ENCODE measurements around the gene ARHGAP5. TPM values are rescaled to one million over a fixed set of nuclear protein-coding genes. Genes with fewer than 3 reads are reported as not detected.

The ARHGAP5 gene
- total and polyA plus RNA-seq, 2 experiments from 2014 or later: 22.1 to 72.6 TPM

- Histone ChIP-seq H2AFZ (no peak overlapping the region), H3K4me1 (ENCODE audit: insufficient read depth) (peaks cover 20% of the 10 kb centered on the region), H3K27ac (ENCODE audit: low read depth) (no peak overlapping the region), H3K4me2 (no peak overlapping the region), H4K20me1 (replicated peaks; ENCODE audit: insufficient read depth) (no peaks in the 10 kb centered on the region; the same call in 1 of the 2 replicates), H3K79me2 (replicated peaks; ENCODE audit: insufficient read depth) (peaks cover 63% of the 10 kb centered on the region), H3K9me2 (ENCODE audit: insufficient read depth) (no peaks in the 10 kb centered on the region), H3K36me3 (ENCODE audit: insufficient read depth) (no peaks in the 10 kb centered on the region; the same call in 1 of the 2 replicates), H3F3A (replicated peaks; ENCODE audit: low read depth) (no peaks in the 10 kb centered on the region), H3K27me3 (ENCODE audit: insufficient read depth) (no peaks in the 10 kb centered on the region), H3K4me3 (no peak overlapping the region)
- H3K36me3 Mint-ChIP-seq (ENCODE audit: low read depth): peaks cover 37% of the 10 kb centered on the region; the same call in 2 of the 3 replicates
- ATAC-seq (no peak), DNase-seq (ENCODE audit: low spot score) (no peak)
- TF ChIP-seq POLR2AphosphoS5 (IDR thresholded peaks at IDR 0.05; ENCODE audit: low read depth): no peak
- no peak for TF ChIP-seq ZNF331 (CRISPR knock-in tag; IDR thresholded peaks at IDR 0.05; ENCODE audit: low read depth)
- no peak for TF ChIP-seq NANOG (IDR thresholded peaks at IDR 0.05; ENCODE audit: borderline replicate concordance)
- TF ChIP-seq CTCF (conservative IDR thresholded peaks at IDR 0.05; ENCODE audit: low read depth in 2 of 2): no peak
- no peak for TF ChIP-seq JUNB (IDR thresholded peaks at IDR 0.05; ENCODE audit: unreplicated experiment)
- no peak for TF ChIP-seq ZNF462 (CRISPR knock-in tag; IDR thresholded peaks at IDR 0.05)
- TF ChIP-seq ZNF114 (CRISPR knock-in tag; IDR thresholded peaks at IDR 0.05): no peak
- TF ChIP-seq STAT1 (IDR thresholded peaks at IDR 0.05; ENCODE audit: unreplicated experiment): no peak
- H3K27me3 Mint-ChIP-seq (ENCODE audit: insufficient read depth, low read depth, poor library complexity): no peaks in the 10 kb centered on the region
- H3K4me1 Mint-ChIP-seq: peaks cover 21% of the 10 kb centered on the region
- H3K4me3 Mint-ChIP-seq: no peak overlapping the region
- no peak overlapping the region for H3K27ac Mint-ChIP-seq
- no peaks in the 10 kb centered on the region for H3K9me3 Mint-ChIP-seq
These were observed 13.6 kb downstream of the ARHGAP5 start for GRCh38 chr14:32090686-32091085.
